NT2/D1 (cell line): ENCODE data around the gene EIF1.
A peak's percentile ranks its signal among the peaks of the same experiment; 100 is the strongest.

Source experiments
- DNase-seq: peaks from one replicate; pipeline ENCODE4 v3.0.0-alpha.2; 2011; ENCODE audit warnings: low read depth, low spot score
- H3K27me3 ChIP-seq: 2 replicates; pipeline ENCODE4 v1.6.0; 2011; ENCODE audit warnings: mild to moderate bottlenecking; ENCODE audit not compliant: insufficient read length, insufficient read depth
- H3K36me3 ChIP-seq: 2 replicates; pipeline ENCODE4 v1.6.1; 2011; ENCODE audit warnings: mild to moderate bottlenecking, low read length, mixed read lengths; ENCODE audit not compliant: insufficient read depth, insufficient read length
- H3K4me1 ChIP-seq: 2 replicates; pipeline ENCODE4 v1.5.1; 2011; ENCODE audit not compliant: insufficient read depth, insufficient read length
- H3K4me3 ChIP-seq: 2 replicates; pipeline ENCODE4 v1.5.1; 2011; ENCODE audit warnings: low read depth; ENCODE audit not compliant: insufficient read length
- H3K9ac ChIP-seq: 2 replicates; pipeline ENCODE4 v1.6.0; 2011; ENCODE audit warnings: low read depth; ENCODE audit not compliant: insufficient read length
- H3K9me3 ChIP-seq: 2 replicates; pipeline ENCODE4 v1.5.1; 2011; ENCODE audit warnings: mild to moderate bottlenecking, low read length; ENCODE audit not compliant: insufficient read depth
- SUZ12 ChIP-seq: IDR thresholded peaks from 2 replicates; pipeline ENCODE4 v1.6.1; 2011; ENCODE audit not compliant: insufficient read length, insufficient read depth; ENCODE audit errors: extremely low read depth
- YY1 ChIP-seq: IDR thresholded peaks from 2 replicates; pipeline ENCODE4 v1.6.1; 2011; ENCODE audit not compliant: insufficient read length, insufficient read depth
- ZNF274 ChIP-seq: IDR thresholded peaks from 2 replicates; pipeline ENCODE4 v1.6.1; 2011; ENCODE audit warnings: mild to moderate bottlenecking, low read depth, low read length

The EIF1 gene

GRCh38 chr17:41733348-41734138 is 44.9 kb downstream of the EIF1 start:
- H3K27me3 ChIP-seq: peaks cover 69% of the 10 kb centered on the region
- peak overlapping the region; percentile 87 for H3K9ac ChIP-seq
- H3K4me1 ChIP-seq: peaks cover 20% of the 10 kb centered on the region
- DNase-seq: no peak
- TF ChIP-seq SUZ12 (peak; percentile 94), ZNF274 (no peak), YY1 (no peak)
- peak overlapping the region; percentile 76 for H3K4me3 ChIP-seq
- H3K9me3 ChIP-seq: no peaks in the 10 kb centered on the region
- H3K36me3 ChIP-seq: no peaks in the 10 kb centered on the region

GRCh38 chr17:41734139-41734948 is 45.7 kb downstream of the EIF1 start, which contains the start of gene HAP1:
Gene HAP1 (minus strand): TSS chr17:41734643. CDS start chr17:41734634, 9 bp downstream.
- peak; percentile 88 for TF ChIP-seq SUZ12
- TF ChIP-seq ZNF274: no peak
- TF ChIP-seq YY1: no peak
- Histone ChIP-seq H3K4me3 (peak within 1 kb of the TSS; percentile 76), H3K4me1 (peaks cover 22% of the 10 kb centered on the region), H3K9ac (peak within 1 kb of the TSS; percentile 87), H3K36me3 (no peaks in the 10 kb centered on the region), H3K9me3 (no peaks in the 10 kb centered on the region), H3K27me3 (peaks cover 71% of the 10 kb centered on the region)
- peak; percentile 32 for DNase-seq

- Histone ChIP-seq H3K4me3 (peak overlapping the region; percentile 76), H3K4me1 (peaks cover 22% of the 10 kb centered on the region), H3K9me3 (no peaks in the 10 kb centered on the region), H3K9ac (peak overlapping the region; percentile 87), H3K36me3 (no peaks in the 10 kb centered on the region), H3K27me3 (peaks cover 72% of the 10 kb centered on the region)
- DNase-seq: no peak
- TF ChIP-seq SUZ12 (no peak), YY1 (no peak), ZNF274 (no peak)
These were observed 46.2 kb downstream of the EIF1 start for GRCh38 chr17:41734949-41735313.

- Histone ChIP-seq H3K4me1 (peaks cover 15% of the 10 kb centered on the region), H3K36me3 (no peaks in the 10 kb centered on the region), H3K4me3 (no peak overlapping the region), H3K27me3 (peaks cover 72% of the 10 kb centered on the region), H3K9me3 (no peaks in the 10 kb centered on the region), H3K9ac (no peak overlapping the region)
- no peak for DNase-seq
- no peak for TF ChIP-seq YY1
These were observed 47.1 kb downstream of the EIF1 start for GRCh38 chr17:41735744-41736143.

- Histone ChIP-seq H3K9me3 (no peaks in the 10 kb centered on the region), H3K36me3 (no peaks in the 10 kb centered on the region), H3K9ac (no peak overlapping the region), H3K27me3 (peaks cover 60% of the 10 kb centered on the region), H3K4me1 (peaks cover 9% of the 10 kb centered on the region), H3K4me3 (no peak overlapping the region)
- DNase-seq: no peak
- no peak for TF ChIP-seq SUZ12
- no peak for TF ChIP-seq ZNF274
- TF ChIP-seq YY1: no peak
These were observed 48.4 kb downstream of the EIF1 start for GRCh38 chr17:41736983-41737679.

- Histone ChIP-seq H3K27me3 (peaks cover 55% of the 10 kb centered on the region), H3K4me1 (peaks cover 9% of the 10 kb centered on the region), H3K9ac (no peak overlapping the region), H3K36me3 (no peaks in the 10 kb centered on the region), H3K9me3 (no peaks in the 10 kb centered on the region), H3K4me3 (no peak overlapping the region)
- no peak for TF ChIP-seq YY1
- TF ChIP-seq ZNF274: no peak
- no peak for TF ChIP-seq SUZ12
- DNase-seq: no peak
These were observed 49.0 kb downstream of the EIF1 start for GRCh38 chr17:41737680-41738023.
